Kidney (tissue), 14 donors: ENCODE data around the gene FAM219A. TPM values are rescaled to one million over a fixed set of nuclear protein-coding genes. Genes with fewer than 3 reads are reported as not detected.

Experiments
- DNase-seq, 5 donors: peaks; one replicate each; pipeline ENCODE4 v3.0.0-alpha.2; 2013 to 2020
- FAIRE-seq: peaks from 2 replicates; lab custom pipeline; 2012; peaks lifted over from hg19 to GRCh38; lab: Jason Lieb, UNC
- H3K27ac ChIP-seq, 2 donors: one replicate each; pipeline ENCODE4 v1.7.0; 2013; ENCODE audit warnings: low read depth in 2 of 2, low read length in 2 of 2, inconsistent platforms in 1 of 2
- H3K27me3 ChIP-seq: one replicate; pipeline ENCODE4 v1.7.1; 2013; ENCODE audit warnings: low read length, inconsistent platforms; ENCODE audit not compliant: control insufficient read depth, insufficient read depth
- H3K36me3 ChIP-seq, 3 donors: one replicate each; pipeline versions ENCODE4 v1.7.0 to v1.7.1; 2013; ENCODE audit warnings: low read length in 3 of 3, control low read depth in 1 of 3, inconsistent platforms in 1 of 3; ENCODE audit not compliant: insufficient read depth in 3 of 3, control insufficient read depth in 2 of 3
- H3K4me1 ChIP-seq, 3 donors: one replicate each; pipeline versions ENCODE4 v1.7.0 to v1.7.1; 2013; ENCODE audit warnings: low read length in 3 of 3, inconsistent platforms in 1 of 3, low read depth in 1 of 3; ENCODE audit not compliant: control insufficient read depth in 2 of 3, insufficient read depth in 2 of 3
- H3K4me3 ChIP-seq, 3 donors: one replicate each; pipeline versions ENCODE4 v1.7.0 to v1.8.1; 2013; ENCODE audit warnings: low read length in 3 of 3, control low read depth in 1 of 3, inconsistent platforms in 1 of 3
- H3K9ac ChIP-seq, 3 donors: one replicate each; pipeline versions ENCODE4 v1.7.0 to v1.7.1; 2013; ENCODE audit warnings: low read length in 3 of 3, control low read depth in 1 of 3, inconsistent platforms in 1 of 3
- H3K9me3 ChIP-seq, 3 donors: one replicate each; pipeline versions ENCODE4 v1.7.0 to v1.7.1; 2013; ENCODE audit warnings: low read length in 3 of 3, control low read depth in 1 of 3, inconsistent platforms in 1 of 3; ENCODE audit not compliant: control insufficient read depth in 2 of 3, insufficient read depth in 1 of 3
- CTCF ChIP-seq: IDR thresholded peaks from 3 replicates; pipeline ENCODE4 v1.5.1; 2012; ENCODE audit warnings: mild to moderate bottlenecking, moderate library complexity, borderline replicate concordance; ENCODE audit not compliant: insufficient read depth; ENCODE audit errors: extremely low read depth
- intact Hi-C: fragments of 100-400 bp; cut with DNase I; formaldehyde crosslinking; loops from one replicate; pipeline ENCODE4 v1.11.1; 2022
- polyA plus RNA-seq: library from polyadenylated mRNA; stranded (reverse); fragments of 350-450 nt; fragmentation: Illumina TruSeq; extraction: RNeasy Lipid Tissue Mini Kit (QIAGEN cat#74804); gene quantifications from one replicate; pipeline ENCODE4 v1.2.3, GENCODE V29; 2014; ENCODE audit warnings: low read depth, low replicate concordance; ENCODE audit not compliant: insufficient read depth
- total RNA-seq: library from RNA; stranded (reverse); fragmentation: NEBNext Ultra II Directional; extraction: Animal tissue kit (Norgen Biotek cat#: 25700); gene quantifications from one replicate; pipeline ENCODE4 v1.2.1, GENCODE V29; 2021
- donor health status: control.
- donor health status: control.
- donor health status: control.
- donor health status: control.
- donor health status: control.
- donor health status: DM: yes; HTN: yes; CAD: no.
- donor health status: Normal renal cell carcinoma (clear cell type).

The FAM219A gene
- total and polyA plus RNA-seq, 2 donors from 2014 or later: 8.7 to 21.1 TPM

- H3K27ac ChIP-seq: no peak overlapping the region
- H3K4me1 ChIP-seq: no peaks in the 10 kb centered on the region
- intact Hi-C loops: no loop called here
- H3K27me3 ChIP-seq: no peaks in the 10 kb centered on the region
- FAIRE-seq: no peak
- H3K36me3 ChIP-seq: no peaks in the 10 kb centered on the region
- H3K4me3 ChIP-seq: no peak overlapping the region
- H3K9ac ChIP-seq: no peak overlapping the region
- H3K9me3 ChIP-seq: no peaks in the 10 kb centered on the region
- DNase-seq: peak in 4 of 5 donors; percentile 62 to 72 (median 66)
- TF ChIP-seq CTCF: peak; percentile 95
Measured at GRCh38 chr9:34500623-34501267, 42.4 kb upstream of the FAM219A start.

GRCh38 chr9:34499076-34499475 is 40.7 kb upstream of the FAM219A start:
- no peaks in the 10 kb centered on the region for H3K36me3 ChIP-seq
- no peak overlapping the region for H3K27ac ChIP-seq
- no peak overlapping the region for H3K4me3 ChIP-seq
- intact Hi-C loops: loop anchor here (10.0 kb wide), 1 partner anchor 54 kb away; no protein-coding TSS in a partner anchor
- H3K9me3 ChIP-seq: no peaks in the 10 kb centered on the region
- H3K27me3 ChIP-seq: no peaks in the 10 kb centered on the region
- no peak for TF ChIP-seq CTCF
- no peak overlapping the region for H3K9ac ChIP-seq
- DNase-seq: no peak
- FAIRE-seq: no peak
- no peaks in the 10 kb centered on the region for H3K4me1 ChIP-seq

- no peak overlapping the region for H3K9ac ChIP-seq
- H3K4me1 ChIP-seq: no peaks in the 10 kb centered on the region
- H3K4me3 ChIP-seq: no peak overlapping the region
- no peak for TF ChIP-seq CTCF
- H3K9me3 ChIP-seq: no peaks in the 10 kb centered on the region
- H3K27ac ChIP-seq: no peak overlapping the region
- no peak for DNase-seq
- FAIRE-seq: no peak
- intact Hi-C loops: loop anchor here (10.0 kb wide), 1 partner anchor 54 kb away; no protein-coding TSS in a partner anchor
- no peaks in the 10 kb centered on the region for H3K27me3 ChIP-seq
- no peaks in the 10 kb centered on the region for H3K36me3 ChIP-seq
Measured at GRCh38 chr9:34498553-34498952, 40.2 kb upstream of the FAM219A start.
